Activated CD4-positive, CD25-positive, alpha-beta regulatory T cell treated with anti-CD3 and anti-CD28 coated beads, Interleukin-2, amount 50 U/mL, for 16 hours (primary cell): ENCODE results near the gene CARMIL1.

Experiments
- DNase-seq: peaks from one replicate; pipeline ENCODE4 v3.0.0-alpha.2; 2020; ENCODE audit warnings: low read depth, low spot score

Gene CARMIL1

DNA sequence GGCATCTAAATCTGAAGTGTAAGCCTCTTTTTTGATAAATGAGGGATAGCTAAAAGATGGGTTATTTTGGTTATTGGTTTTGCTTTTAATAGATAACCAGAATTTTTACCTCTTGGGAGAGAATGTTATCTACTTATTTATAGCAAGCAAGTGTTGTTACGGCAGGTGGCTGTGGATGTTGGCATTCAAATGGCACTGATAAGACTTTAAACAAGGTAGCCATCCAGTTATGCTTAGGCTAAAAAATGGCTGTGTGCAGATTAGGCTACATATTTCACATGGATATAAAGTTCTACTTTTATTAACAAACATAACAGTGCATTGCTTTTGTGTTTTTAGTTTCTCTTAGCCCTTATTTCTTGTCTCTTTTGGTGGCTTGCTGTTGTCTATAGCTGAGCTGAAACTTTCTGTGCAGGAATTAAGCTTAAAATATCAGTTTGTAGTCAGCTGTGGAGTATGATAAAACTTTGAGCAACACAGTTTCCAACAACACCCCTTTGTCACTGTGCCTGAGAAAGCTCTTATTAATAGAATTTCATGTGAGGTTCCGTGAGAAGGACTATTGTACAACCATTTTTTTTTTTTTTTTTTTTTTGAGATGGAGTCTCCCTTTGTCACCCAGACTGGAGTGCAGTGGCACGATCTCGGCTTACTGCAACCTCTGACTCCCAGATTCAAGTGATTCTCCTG, 28.8 kb downstream of the CARMIL1 start:
- DNase-seq = no peak

DNA sequence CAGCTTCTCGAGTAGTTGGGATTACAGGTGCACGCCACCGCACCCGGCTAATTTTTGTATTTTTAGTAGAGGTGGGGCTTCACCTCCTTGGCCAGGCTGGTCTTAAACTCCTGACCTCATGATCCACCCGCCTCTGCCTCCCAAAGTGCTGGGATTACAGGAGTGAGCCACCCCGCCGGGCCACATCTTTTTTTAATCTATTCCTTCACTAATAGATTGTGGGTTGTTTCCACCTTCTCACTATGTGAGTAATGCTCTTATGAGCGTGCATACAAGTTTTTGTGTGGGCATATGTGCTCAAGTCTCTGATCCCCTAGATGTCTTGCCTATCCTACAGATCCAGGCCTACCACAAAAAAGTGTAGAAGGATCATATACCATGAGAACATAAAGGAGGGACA, 30.7 kb downstream of the CARMIL1 start:
- no peak for DNase-seq

DNA sequence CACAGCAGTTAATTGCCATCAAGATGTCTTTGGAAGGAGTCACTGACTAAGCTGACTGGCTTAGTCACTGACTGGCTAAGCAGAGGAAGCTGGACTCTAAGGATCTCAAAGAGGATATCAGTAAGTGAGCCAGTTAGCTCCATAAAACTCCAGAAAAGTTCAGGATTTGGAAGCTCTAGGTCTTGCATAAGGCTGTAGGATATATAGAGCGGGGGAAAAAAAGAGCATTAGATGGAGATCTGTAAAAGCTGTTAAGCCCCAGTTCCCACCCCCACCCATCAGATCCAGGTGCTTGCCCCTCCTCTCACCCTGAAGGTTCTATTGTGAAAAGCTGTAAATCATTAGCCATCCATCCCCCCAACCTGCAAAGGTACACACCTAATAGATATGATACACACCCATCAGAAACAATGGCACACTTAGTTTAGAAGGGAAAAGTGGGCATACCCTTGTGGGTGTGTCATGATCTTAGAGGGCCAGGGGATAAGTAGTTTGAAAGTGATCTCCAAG, 32.2 kb downstream of the CARMIL1 start:
- no peak for DNase-seq

DNA sequence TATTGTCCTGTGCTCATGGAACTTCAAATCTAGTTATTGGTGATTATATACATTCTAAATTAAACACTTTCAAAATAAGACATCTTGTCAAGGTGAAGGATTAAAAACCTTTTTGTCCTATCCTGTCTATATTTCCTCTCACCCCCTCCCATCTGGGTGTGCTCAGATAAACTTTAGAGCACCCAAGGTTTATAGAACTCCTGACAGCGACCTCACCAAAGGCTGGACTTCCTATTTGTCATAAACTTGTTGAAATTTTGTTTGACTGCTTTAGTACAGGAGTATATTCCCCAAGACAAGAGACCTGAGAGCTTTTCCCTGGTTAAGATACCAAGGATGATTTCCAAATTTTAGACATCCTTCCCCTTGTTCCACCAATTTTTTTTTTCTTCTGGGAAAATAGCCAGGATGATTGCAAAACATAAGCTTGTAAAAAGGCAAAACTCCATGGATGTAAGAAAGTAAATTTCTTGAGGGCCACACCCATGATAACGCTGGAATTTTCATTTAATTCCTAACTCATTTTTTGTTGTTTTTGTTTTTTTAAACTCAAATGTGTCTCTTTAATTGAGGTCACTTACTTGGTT, 33.0 kb downstream of the CARMIL1 start:
- DNase-seq = no peak

GRCh38 chr6:25312703-25313102, 33.5 kb downstream of the CARMIL1 start:
- DNase-seq = no peak

GRCh38 chr6:25314509-25315175, 35.5 kb downstream of the CARMIL1 start:
- DNase-seq = no peak

- no peak for DNase-seq
Measured at GRCh38 chr6:25315194-25316177, 36.3 kb downstream of the CARMIL1 start.

DNA sequence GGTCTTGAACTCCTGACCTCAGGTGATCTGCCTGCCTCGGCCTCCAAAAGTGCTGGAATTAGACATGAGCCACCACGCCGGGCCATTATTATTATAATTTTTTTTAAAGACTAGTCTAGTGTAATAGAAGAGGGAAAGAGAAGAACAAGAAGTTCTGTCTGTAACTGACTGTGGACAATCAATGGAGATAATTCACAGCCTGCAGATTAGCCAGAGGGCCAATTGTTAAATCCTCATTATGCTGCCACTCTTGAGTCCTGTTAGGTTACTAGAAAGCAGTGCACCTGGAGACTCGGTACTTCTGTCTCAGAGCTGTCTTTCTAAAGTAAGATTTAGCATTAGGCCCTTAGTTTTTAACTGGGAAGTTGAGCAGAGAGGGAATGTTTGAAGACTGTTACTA, 37.5 kb downstream of the CARMIL1 start:
- DNase-seq = no peak

GRCh38 chr6:25318589-25318988, 39.4 kb downstream of the CARMIL1 start:
- no peak for DNase-seq

GRCh38 chr6:25320459-25320858, 41.3 kb downstream of the CARMIL1 start:
- no peak for DNase-seq

DNA sequence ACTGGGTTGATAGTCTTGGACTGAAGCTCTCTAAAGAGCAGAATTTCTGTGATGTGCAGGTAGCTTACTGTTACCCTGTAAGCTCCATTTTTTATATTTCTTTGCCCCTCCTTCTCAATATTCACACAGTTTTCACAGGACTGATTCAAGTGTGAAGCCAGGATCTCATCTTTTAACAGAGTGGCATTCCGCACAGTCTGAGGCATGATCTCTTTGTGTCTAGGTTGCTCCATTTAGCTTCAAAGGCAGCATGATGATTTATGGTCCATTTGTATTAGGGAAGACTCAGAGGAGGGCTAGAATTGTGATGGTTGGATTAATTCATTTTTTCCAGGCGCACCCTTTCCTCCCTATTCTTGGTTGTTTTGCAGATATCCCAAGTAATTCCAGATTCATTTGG, 43.5 kb downstream of the CARMIL1 start:
- DNase-seq = no peak

- DNase-seq = no peak
Measured at GRCh38 chr6:25324066-25324762, 45.0 kb downstream of the CARMIL1 start.

- DNase-seq = no peak
Measured at GRCh38 chr6:25326126-25326525, 47.0 kb downstream of the CARMIL1 start.

GRCh38 chr6:25326960-25327359, 47.8 kb downstream of the CARMIL1 start:
- no peak for DNase-seq

DNA sequence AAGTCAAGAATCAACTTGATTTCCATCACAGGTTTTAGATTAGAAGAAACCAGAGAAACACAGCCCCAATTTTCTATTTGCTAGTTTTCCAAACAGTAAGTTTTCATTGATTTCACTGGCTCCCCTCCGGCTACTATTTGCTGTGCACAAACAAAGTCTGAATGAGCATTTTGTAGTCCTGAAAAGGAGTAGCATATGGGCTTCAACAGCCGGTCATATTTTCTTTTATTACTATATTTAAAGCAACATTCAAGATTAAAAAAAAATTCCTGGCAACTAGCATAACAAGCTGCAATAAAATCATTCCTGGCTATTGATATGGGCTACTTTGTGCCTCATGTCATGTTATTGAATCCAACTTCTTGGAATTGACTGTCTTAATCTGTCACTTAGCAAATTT, 48.3 kb downstream of the CARMIL1 start:
- DNase-seq = no peak

DNA sequence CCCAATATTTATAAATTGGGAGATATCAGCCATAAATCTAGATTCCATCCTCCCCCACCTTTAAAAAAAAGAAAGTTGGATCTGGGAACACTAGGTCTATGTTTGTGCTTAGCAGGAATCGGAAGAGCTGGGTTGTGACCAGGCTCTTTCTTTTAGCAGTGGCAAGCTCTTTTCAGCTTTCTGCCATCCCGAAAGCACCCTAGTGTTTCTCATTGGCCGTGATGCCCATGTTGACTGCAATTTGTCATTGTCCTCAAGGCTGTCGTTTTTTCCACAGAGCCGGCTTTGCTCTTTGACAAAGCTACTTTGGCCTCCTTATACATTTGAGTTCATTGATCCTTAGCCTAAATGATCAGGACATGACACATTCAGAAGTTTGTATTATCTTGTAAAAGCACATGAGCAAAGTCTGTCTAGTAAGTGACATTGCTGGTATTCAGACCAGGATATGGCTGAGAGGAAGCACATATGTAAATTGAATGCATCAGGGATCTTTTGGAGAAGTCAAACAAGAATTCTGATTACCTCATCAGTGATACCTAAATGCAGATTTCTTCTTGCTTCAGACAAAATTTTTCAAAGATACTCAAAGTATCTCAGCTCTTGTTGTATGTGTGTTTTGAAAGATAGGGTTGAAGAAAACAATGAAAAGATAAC, 50.1 kb downstream of the CARMIL1 start:
- DNase-seq = no peak

DNA sequence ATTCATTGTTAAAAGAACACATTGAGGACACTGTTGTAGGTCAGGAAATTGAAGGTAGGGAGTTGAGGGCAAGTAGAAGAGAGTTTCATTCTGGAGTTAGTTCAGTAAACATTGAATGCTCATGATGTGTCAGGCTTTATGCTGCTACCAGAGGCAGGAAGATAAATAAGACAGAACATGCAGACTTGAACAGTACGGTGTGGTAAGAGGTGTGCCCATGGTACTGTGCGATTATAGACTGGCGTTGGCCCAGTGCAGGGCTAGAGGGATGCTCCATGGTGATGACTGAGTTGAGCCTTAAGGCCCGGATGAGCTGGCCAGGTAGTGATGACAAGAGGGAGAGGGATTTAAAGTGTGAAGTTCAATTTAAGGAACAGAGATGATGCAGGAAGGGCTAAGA, 50.8 kb downstream of the CARMIL1 start:
- no peak for DNase-seq

GRCh38 chr6:25330796-25331685, 51.9 kb downstream of the CARMIL1 start:
- DNase-seq = no peak

GRCh38 chr6:25332165-25332564, 53.0 kb downstream of the CARMIL1 start:
- DNase-seq = no peak

- DNase-seq = no peak
Measured at GRCh38 chr6:25332655-25333071, 53.5 kb downstream of the CARMIL1 start.
